Common myeloid progenitor, CD34-positive (primary cell): ENCODE results near the gene GCLM.
"Not testable (repeated sequence)": the region's sequence is repeated elsewhere in the genome, so short reads cannot be mapped to it uniquely, and the experiment has no call there.

Source experiments
- CTCF ChIA-PET: fragments of 350-600 bp; sonication (Branson Sonifier 250); formaldehyde crosslinking; loops from one replicate; lab custom pipeline; 2021; ENCODE audit warnings: antibody characterized with exemption; lab: Charles Lee
- POLR2A ChIA-PET: fragments of 350-600 bp; sonication (Branson Sonifier 250); formaldehyde crosslinking; loops from one replicate; lab custom pipeline; 2021; ENCODE audit warnings: antibody characterized with exemption; lab: Charles Lee
- DNase-seq, 3 donors: peaks; one replicate each; pipeline versions ENCODE4 v3.0.0 to v3.0.0-alpha.2; 2013
- H3K27ac ChIP-seq, 2 experiments: 1 replicate in 1 of 2; 2 replicates in 1 of 2; pipeline ENCODE4 v1.7.0; 2013; ENCODE audit warnings: inconsistent platforms in 2 of 2, low read length in 2 of 2, mild to moderate bottlenecking in 2 of 2, low read depth in 1 of 2, moderate library complexity in 1 of 2; ENCODE audit not compliant: severe bottlenecking in 2 of 2, insufficient read depth in 1 of 2, poor library complexity in 1 of 2
- H3K27me3 ChIP-seq, 5 experiments: replicated peaks in 2 of 5; 1 replicate in 3 of 5; 2 replicates in 2 of 5; pipeline versions ENCODE4 v1.6.1 to v1.7.0; 2013; ENCODE audit warnings: low read length in 4 of 5, mild to moderate bottlenecking in 2 of 5, moderate library complexity in 2 of 5, inconsistent platforms in 1 of 5; ENCODE audit not compliant: insufficient read depth in 5 of 5, control insufficient read depth in 4 of 5
- H3K36me3 ChIP-seq, 4 experiments: 1 replicate in 2 of 4; 2 replicates in 2 of 4; pipeline versions ENCODE4 v1.6.1 to v1.7.0; 2013; ENCODE audit warnings: low read length in 3 of 4, control low read depth in 1 of 4, mild to moderate bottlenecking in 1 of 4; ENCODE audit not compliant: control insufficient read depth in 4 of 4, insufficient read depth in 4 of 4
- H3K4me1 ChIP-seq, 4 experiments: 1 replicate in 3 of 4; 2 replicates in 1 of 4; pipeline versions ENCODE4 v1.6.1 to v1.7.1; 2013; ENCODE audit warnings: low read length in 3 of 4, mild to moderate bottlenecking in 3 of 4, control low read depth in 1 of 4, inconsistent platforms in 1 of 4, moderate library complexity in 1 of 4; ENCODE audit not compliant: control insufficient read depth in 4 of 4, insufficient read depth in 4 of 4; ENCODE audit errors: control extremely low read depth in 1 of 4
- H3K4me3 ChIP-seq, 7 experiments: 1 replicate in 4 of 7; 2 replicates in 3 of 7; pipeline versions ENCODE4 v1.5.1 to v1.7.0; 2013; ENCODE audit warnings: mild to moderate bottlenecking in 7 of 7, low read length in 6 of 7, moderate library complexity in 6 of 7, inconsistent platforms in 2 of 7, low read depth in 2 of 7, control low read depth in 1 of 7; ENCODE audit not compliant: insufficient read depth in 4 of 7, control insufficient read depth in 1 of 7; ENCODE audit errors: extremely low read depth in 1 of 7
- H3K9me3 ChIP-seq, 5 experiments: 1 replicate in 4 of 5; 2 replicates in 1 of 5; pipeline versions ENCODE4 v1.6.1 to v1.7.1; 2013; ENCODE audit warnings: low read length in 4 of 5, mild to moderate bottlenecking in 2 of 5, inconsistent platforms in 1 of 5, low read depth in 1 of 5, moderate library complexity in 1 of 5; ENCODE audit not compliant: control insufficient read depth in 4 of 5, insufficient read depth in 2 of 5; ENCODE audit errors: control extremely low read depth in 1 of 5
- WGBS: methylation state at CpG from one replicate; pipeline ENCODE4 v1.1.5; 2013; ENCODE audit not compliant: insufficient coverage; 5-methylcytosine and 5-hydroxymethylcytosine counted together

Gene GCLM

DNA sequence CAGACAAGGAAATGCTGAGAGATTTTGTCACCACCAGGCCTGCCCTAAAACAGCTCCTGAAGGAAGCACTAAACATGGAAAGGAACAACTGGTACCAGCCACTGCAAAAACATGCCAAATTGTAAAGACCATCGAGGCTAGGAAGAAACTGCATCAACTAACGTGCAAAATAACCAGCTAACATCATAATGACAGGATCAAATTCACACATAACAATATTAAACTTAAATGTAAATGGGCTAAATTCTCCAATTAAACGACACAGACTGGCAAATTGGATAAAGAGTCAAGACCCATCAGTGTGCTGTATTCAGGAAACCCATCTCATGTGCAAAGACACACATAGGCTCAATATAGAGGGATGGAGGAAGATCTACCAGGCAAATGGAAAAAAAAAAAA lies 51.6 kb downstream of the GCLM start:
- POLR2A ChIA-PET, H3K4me3 ChIP-seq, H3K9me3 ChIP-seq, DNase-seq, H3K36me3 ChIP-seq, CTCF ChIA-PET, H3K27ac ChIP-seq, H3K27me3 ChIP-seq, H3K4me1 ChIP-seq: not testable (repeated sequence)
- no CpG with 5 or more reads among the region's 3 CpGs for WGBS

DNA sequence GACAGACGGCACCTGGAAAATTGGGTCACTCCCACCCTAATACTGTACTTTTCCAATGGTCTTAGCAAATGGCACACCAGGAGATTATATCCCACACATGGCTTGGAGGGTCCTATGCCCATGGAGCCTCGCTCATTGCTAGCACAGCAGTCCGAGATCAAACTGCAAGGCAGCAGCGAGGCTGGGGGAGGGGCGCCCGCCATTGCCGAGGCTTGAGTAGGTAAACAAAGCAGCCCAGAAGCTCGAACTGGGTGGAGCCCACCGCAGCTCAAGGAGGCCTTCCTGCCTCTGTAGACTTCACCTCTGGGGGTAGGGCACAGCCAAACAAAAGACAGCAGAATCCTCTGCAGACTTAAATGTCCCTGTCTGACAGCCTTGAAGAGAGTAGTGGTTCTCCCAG lies 53.2 kb downstream of the GCLM start:
- CTCF ChIA-PET = interaction anchor here (0.8 to 1.0 kb wide), 2 partner anchors 12 to 15 kb away, joined by 3 read pairs; no protein-coding TSS in a partner anchor
- H3K4me3 ChIP-seq, H3K27ac ChIP-seq, H3K36me3 ChIP-seq, H3K9me3 ChIP-seq, H3K4me1 ChIP-seq, POLR2A ChIA-PET, DNase-seq, H3K27me3 ChIP-seq: not testable (repeated sequence)
- 95% methylated on average over 4 of the region's 9 CpGs for WGBS

DNA sequence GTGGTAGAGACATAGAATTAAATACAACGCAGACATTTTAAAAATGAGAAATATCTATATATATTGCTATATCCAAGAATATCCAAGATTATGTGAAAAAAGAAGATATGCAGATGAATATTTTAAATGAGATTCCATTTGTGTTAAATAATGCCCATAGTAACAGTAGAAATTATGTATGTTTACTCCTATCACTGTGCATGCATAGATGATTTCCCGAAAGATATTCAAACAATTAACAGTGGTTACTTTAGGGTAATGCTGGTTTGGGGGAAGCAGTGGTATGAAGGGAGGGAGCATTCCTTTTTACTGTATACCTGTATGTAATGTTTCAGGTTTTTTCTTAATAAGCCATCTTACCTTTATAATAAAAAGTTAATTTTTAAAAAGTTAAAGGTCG lies 55.3 kb downstream of the GCLM start:
- DNase-seq = no peak
- Histone ChIP-seq H3K4me3 (no peak overlapping the region), H3K4me1 (no peaks in the 10 kb centered on the region), H3K36me3 (no peaks in the 10 kb centered on the region), H3K9me3 (peaks cover 0 to 2% (median 0%) of the 10 kb centered on the region in 5 experiments), H3K27me3 (no peaks in the 10 kb centered on the region), H3K27ac (no peak overlapping the region)
- WGBS = 100% methylated on average over 1 of the region's 3 CpGs
- ChIA-PET POLR2A (no interaction called here), CTCF (no interaction called here)

DNA sequence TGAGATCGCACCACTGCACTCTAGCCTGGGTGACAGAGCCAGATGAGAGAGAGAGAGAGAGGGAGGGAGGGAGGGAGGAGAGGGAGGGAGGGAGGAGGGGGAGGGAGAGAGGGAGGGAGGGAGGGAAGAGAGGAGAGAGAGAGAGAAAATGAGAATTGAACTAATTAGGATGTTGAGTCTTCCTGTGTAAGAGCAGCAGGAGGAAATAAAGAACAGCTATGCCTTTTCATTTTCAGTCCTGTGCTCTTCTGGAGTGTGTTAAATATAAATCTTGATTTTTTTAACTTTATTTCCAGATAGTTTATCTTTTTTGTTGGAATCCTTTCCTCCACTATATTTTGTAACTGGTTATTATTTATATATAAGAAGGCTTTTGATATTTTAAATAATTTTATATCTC lies 57.4 kb downstream of the GCLM start:
- no peak for DNase-seq
- Histone ChIP-seq H3K4me3 (no peak overlapping the region), H3K36me3 (no peaks in the 10 kb centered on the region), H3K9me3 (peaks cover 0 to 2% (median 0%) of the 10 kb centered on the region in 5 experiments), H3K27me3 (no peaks in the 10 kb centered on the region), H3K4me1 (peaks cover 0 to 9% (median 4%) of the 10 kb centered on the region in 4 experiments), H3K27ac (no peak overlapping the region)
- WGBS = no CpG with 5 or more reads among the region's 1 CpG
- POLR2A ChIA-PET = no interaction called here
- CTCF ChIA-PET = interaction anchor here (1.1 to 2.3 kb wide), 5 partner anchors 11 to 408 kb away, joined by 3 to 8 read pairs (median 5); no protein-coding TSS in a partner anchor

DNA sequence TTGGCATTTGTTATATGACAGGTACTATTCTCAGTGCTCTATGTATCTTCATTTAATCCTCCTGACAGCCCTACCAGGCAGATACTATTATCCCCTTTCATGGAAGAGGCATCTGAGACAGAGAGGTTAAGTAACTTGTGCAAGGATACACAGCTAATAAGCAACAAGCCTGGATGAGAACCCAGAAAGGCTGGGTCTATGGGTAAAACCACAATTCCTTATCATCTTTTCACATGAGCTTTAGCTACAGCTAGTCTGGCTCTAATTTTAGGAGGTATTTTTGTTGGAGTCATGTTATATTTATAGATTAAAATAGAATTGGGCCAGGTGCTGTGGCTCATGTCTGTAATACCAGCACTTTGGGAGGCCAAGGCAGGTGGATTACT lies 57.9 kb downstream of the GCLM start:
- peaks cover 0 to 2% (median 0%) of the 10 kb centered on the region in 5 experiments for H3K9me3 ChIP-seq

DNA sequence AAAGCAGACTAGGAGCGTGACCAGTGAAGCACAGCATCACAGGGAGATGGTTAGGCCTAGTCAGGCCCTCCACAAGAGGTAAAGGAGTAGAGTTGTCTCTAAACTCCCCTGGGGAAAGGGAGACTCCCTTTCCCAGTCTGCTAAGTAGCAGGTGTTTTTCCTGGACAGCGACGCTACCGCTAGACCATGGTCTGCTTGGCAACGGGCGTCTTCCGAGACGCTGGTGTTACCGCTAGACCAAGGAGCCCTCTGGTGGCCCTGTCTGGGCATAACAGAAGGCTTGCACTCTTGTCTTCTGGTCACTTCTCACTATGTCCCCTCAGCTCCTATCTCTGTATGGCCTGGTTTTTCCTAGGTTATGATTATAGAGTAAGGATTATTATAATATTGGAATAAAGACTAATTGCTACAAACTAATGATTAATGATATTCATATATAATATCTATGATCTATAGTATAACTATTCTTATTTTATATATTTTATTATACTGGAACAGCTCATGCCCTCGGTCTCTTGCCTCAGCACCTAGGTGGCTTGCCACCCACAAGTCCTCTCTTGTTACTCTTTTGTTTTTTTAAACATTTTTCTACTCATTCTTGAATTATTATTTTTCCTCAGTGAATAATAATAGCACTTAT lies 58.4 kb downstream of the GCLM start:
- DNase-seq = peak; percentile 50 to 68 (median 66)
- H3K4me3 ChIP-seq, H3K27me3 ChIP-seq, H3K9me3 ChIP-seq, H3K36me3 ChIP-seq, POLR2A ChIA-PET, H3K27ac ChIP-seq: not testable (repeated sequence)
- H3K4me1 ChIP-seq = peaks cover 4 to 18% (median 7%) of the 10 kb centered on the region in 4 experiments
- CTCF ChIA-PET = interaction anchor here (1.4 to 2.3 kb wide), 6 partner anchors 12 to 230 kb away, joined by 3 to 8 read pairs (median 4); no protein-coding TSS in a partner anchor
- 100% methylated on average over 1 of the region's 10 CpGs for WGBS

More for the DNA sequence above, 57.9 kb downstream of the GCLM start:
- peak in 2 of 3 donors; percentile 26 to 46 for DNase-seq
- Histone ChIP-seq H3K4me3 (no peak overlapping the region), H3K27me3 (no peaks in the 10 kb centered on the region), H3K4me1 (peaks cover 2 to 14% (median 4%) of the 10 kb centered on the region in 4 experiments), H3K36me3 (no peaks in the 10 kb centered on the region), H3K27ac (no peak overlapping the region)
- ChIA-PET CTCF (interaction anchor here (1.1 to 2.3 kb wide), 6 partner anchors 12 to 407 kb away, joined by 3 to 8 read pairs (median 4); no protein-coding TSS in a partner anchor), POLR2A (no interaction called here)

DNA sequence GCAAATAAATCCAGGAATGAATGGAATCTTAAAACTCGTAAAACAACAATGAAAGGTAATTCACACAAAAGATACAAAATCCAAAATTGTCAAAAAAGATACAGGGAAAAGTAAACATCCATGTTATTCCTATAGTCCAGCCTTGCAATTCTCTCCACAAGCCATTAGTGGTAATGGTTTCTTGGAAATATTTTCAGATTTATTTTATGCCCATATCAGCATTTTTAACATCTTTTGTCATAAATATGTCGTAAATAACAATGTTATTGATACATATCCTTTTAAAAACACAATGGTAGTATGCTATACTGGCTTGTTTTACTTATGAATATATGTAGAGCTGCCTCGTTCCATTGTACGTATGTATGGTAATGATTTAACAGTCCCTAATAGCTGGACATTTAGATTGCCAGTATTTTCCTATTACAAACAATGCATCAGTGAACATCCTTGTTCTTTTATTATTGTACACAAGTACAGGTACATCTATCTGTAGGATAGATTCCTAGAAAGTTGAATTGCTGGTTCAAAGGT lies 60.8 kb downstream of the GCLM start:
- H3K4me1 ChIP-seq = peaks cover 8 to 36% (median 23%) of the 10 kb centered on the region in 4 experiments
- no peak for DNase-seq
- H3K27me3 ChIP-seq = no peaks in the 10 kb centered on the region
- H3K27ac ChIP-seq = peak overlapping the region; percentile 54 to 83
- no peaks in the 10 kb centered on the region for H3K36me3 ChIP-seq
- peak overlapping the region in 6 of 7 experiments; percentile 84 to 98 (median 89) for H3K4me3 ChIP-seq
- ChIA-PET CTCF (interaction anchor here (1.3 to 2.5 kb wide), 4 partner anchors 17 to 219 kb away, joined by 4 to 9 read pairs (median 7); no protein-coding TSS in a partner anchor), POLR2A (interaction anchor here (1.7 kb wide), 1 partner anchor 31 kb away, joined by 3 read pairs; no protein-coding TSS in a partner anchor)
- peaks cover 0 to 2% (median 0%) of the 10 kb centered on the region in 5 experiments for H3K9me3 ChIP-seq
- no CpG with 5 or more reads among the region's 4 CpGs for WGBS
